Stimulated activated CD8-positive, alpha-beta memory T cell treated with anti-CD3 and anti-CD28 coated beads, Interleukin-7, amount 100 ng/mL, for 4 hours (primary cell): ENCODE data around the gene TFDP1.
"Not testable (repeated sequence)": the region's sequence is repeated elsewhere in the genome, so short reads cannot be mapped to it uniquely, and the experiment has no call there.

ENCODE experiments used
- DNase-seq, 2 donors: peaks; one replicate each; pipeline ENCODE4 v3.0.0-alpha.2; 2020; ENCODE audit warnings: low read depth in 2 of 2

The TFDP1 gene

DNA sequence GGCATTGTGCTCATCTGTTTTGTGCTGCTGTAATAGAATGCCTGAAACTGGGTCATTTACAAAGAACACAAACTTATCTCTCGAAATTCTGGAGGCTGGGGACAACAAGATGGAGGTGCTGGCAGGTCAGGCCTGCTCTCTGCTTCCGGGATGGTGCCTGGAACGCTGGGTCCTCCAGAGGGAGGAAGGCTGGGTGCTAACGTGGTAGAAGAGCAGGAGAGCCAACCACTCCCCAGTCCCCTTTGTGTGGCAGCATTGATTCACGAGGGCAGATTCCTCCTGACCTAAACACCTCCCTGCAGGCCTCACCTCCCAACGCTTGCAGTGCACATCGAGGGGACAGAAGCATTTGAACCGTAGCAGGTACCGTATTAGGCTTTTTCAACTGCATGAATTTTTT, 34.1 kb upstream of the TFDP1 start:
- DNase-seq: no peak

GRCh38 chr13:113551081-113552000, 33.2 kb upstream of the TFDP1 start:
- DNase-seq: no peak

- DNase-seq: no peak
Observed at GRCh38 chr13:113552079-113552478, 32.5 kb upstream of the TFDP1 start.

GRCh38 chr13:113552786-113553434, 31.6 kb upstream of the TFDP1 start:
- no peak for DNase-seq

- no peak for DNase-seq
Observed at GRCh38 chr13:113553511-113554332, 30.8 kb upstream of the TFDP1 start.

GRCh38 chr13:113554333-113554700, 30.2 kb upstream of the TFDP1 start:
- no peak for DNase-seq

DNA sequence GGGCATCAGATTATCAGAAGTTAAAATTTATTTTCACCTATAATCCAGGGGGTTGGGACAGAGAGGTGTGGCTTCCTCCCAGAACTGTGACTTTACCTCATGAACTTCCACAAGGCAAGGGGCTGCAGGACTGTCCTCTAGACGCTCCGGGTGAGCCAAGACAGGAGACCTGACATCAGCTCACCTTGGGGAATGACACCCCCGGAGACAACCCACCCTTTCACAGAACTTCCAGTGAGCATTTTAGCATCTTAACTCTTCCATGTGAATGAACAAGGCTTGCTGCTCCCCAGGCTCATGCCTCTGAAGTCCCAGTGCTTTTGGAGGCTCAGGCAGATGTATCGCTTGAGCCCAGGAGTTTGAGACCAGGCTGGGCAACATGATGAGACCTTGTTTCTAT, 29.4 kb upstream of the TFDP1 start:
- DNase-seq: no peak

- DNase-seq: no peak
Observed at GRCh38 chr13:113557013-113557412, 27.5 kb upstream of the TFDP1 start.

DNA sequence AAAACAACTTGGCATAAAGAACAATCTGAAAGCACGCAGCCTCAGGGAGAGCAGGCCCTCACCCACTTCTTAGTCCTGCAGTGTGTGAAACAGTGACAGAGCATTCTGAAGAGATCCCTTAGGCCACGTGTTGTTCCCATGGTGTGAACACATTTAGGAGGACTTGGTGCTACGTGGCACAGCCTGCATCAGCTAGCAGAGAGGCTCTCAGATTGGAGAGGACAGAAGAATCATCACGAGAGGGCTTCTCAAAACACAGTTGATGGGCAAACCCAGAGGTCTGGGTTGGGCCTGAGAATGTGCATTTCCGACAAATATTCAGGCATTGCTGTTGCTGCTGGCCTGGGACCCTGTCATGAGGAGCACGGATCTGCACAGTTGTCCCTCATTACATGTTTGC, 26.1 kb upstream of the TFDP1 start:
- DNase-seq: no peak

DNA sequence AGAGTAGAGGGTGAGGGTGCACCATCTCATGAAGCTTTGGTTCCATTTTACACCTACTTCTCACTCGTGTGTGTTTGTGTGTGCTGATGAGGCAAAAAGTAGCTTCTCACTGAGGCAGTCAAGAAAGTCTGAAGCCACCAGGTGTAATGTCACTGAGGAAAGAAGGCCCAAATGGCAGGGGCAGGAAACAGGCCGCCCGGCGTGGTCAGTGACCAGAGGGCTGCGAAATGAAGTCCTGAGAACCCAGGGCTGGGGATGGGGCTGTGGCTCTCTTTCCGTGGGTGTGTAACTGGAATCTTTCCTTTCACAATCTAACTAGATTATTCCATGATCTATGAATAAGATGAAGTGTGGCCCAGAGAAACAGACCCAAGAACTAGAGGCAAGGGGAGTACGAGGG, 25.5 kb upstream of the TFDP1 start:
- no peak for DNase-seq

DNA sequence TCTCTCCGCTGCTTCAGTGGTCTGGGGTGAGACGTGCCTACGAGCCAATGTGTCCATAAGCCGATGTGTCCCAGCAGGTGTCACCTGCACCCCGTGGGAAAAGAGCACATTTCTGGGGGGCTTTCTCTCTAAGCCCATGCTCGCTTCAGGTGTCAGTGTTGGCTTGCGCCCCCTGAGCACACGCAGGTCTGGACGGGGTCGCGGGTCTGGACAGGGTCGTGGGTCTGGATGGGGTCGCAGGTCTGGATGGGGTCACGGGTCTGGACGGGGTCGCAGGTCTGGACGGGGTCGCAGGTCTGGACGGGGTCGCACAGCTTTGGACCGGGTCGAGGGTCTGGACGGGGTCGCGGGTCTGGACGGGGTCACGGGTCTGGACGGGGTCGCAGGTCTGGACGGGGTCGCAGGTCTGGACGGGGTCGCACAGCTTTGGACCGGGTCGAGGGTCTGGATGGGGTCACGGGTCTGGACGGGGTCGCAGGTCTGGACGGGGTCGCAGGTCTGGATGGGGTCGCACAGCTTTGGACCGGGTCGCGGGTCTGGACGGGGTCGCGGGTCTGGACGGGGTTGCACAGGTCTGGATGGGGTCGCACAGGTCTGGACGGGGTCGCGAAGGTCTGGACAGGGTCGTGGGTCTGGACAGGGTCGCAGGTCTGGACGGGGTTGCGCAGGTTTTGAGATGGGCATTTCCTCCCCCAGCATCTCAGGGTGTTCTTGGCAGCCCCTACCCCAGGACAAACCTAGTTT, 24.5 kb upstream of the TFDP1 start:
- no peak for DNase-seq

DNA sequence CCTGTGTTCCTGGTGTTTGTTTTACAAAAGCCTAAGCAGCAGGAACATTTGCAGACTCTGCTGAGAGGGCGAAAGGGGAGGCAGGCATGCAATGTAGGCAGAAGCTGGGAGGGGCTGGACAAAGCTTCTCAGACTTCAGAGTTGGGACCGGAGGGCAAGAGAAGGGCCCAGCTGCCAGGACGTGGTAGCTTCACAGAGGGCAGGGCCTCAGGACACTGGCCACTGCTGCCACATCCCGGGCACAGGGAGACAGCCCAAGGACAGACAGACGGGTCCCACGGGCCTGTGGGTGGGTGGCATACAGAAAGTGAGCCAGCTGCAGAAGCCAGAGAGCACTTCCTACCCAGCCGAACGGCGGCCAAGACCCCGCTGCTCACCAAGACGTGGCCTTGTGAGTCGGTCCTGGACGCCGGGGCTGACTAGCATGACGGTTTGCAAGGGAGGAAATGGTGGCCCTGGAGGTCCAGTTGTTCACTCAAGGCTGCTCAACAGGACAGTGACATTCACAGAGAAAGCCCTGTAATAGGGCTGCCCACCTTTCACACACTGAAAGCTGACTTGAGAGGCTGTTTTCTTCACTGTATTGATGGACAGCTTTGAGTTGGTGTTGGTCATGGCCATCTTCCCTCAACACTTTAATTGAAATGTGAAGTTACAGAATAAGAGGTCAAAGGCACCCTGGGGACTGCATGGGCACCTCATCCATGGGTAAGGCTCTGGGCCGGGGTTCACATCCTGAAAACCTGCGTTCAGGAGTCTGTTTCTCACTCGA, 23.7 kb upstream of the TFDP1 start:
- DNase-seq: no peak

- no peak for DNase-seq
Observed at GRCh38 chr13:113561417-113562084, 23.0 kb upstream of the TFDP1 start.

GRCh38 chr13:113562085-113562749, 22.3 kb upstream of the TFDP1 start:
- peak; percentile 21 to 26 for DNase-seq

GRCh38 chr13:113562844-113563243, 21.7 kb upstream of the TFDP1 start:
- no peak for DNase-seq

- not testable (repeated sequence) for DNase-seq
Observed at GRCh38 chr13:113563511-113563910, 21.0 kb upstream of the TFDP1 start.

DNA sequence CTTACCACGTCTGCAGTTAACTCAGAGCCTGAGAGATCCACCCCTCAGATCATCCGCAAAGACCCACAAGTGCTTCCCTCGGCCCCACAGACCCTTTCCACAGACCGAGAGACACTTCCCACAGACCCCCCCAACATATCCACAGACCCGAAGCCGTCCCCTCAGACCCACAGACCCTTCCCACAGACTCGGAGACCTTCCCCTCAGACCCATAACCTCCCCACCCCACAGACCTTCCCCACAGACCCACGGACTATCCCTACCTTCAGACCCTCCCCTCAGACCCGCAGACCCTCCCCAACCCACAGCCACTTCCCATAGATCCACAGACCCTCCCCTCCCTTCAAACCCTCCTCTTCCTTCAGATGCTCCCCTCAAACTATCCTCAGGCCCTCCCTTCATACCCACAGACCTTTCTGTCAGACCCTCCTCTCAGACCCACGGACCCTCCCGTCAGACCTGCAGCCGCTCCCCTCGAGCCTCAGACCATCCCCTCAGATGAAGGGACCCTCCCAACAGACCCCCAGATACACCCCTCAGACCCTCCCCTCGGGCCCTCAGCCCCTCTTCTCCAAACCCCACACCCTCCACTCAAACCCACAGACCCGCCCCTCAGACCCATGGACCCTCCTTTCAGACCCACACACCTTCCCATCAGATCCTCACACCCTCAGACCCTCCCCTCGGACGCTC, 20.1 kb upstream of the TFDP1 start:
- no peak for DNase-seq

DNA sequence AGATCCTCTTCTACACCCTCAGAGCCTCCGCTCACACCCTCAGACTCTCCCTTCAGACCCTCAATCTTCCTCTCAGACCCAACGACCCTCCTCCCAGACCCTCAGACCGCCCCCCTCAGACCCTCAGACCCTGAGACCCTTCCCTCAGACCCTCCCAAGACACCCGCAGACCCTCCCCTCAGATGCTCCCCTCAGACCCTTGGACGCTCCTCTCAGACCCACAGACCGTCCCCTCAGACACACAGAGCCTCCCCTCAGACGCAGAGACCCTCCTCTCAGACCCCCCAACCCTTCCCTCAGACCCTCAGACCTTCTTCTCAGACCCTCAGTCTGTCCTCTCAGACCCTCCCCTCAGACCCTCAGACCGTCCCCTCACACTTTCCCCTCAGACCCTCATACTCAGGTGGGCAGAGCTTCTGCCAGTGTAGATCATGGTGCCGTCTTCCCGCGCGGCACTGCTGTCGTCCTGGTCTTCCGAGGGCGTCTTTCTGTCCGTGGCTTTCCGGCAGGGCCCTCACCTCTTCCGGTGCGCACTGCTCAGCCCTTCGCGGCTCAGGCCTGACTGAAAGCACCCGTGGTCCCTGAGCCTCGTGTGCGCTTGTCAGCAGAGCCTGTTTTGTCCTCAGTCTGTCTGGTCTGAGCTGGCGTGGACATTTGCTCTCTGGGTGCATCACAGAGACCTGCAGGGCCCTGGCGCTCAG, 18.9 kb upstream of the TFDP1 start:
- DNase-seq: no peak

DNA sequence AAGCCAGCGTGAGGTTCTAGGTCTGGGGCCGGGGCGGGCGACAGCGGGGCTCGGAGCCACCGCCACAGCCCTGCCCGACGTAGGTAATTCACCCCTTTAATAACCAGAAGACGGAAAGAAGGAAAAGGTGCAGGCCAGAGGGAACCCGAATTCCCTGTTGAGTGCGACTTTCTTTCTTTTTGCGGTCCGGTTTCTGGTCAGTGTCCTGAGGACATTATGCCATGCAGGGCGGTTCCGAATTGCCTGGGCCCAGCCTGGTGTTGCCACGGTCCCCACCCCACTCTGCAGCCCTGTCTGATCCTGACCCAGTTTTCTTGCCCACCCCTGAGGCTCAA, 18.4 kb upstream of the TFDP1 start:
- DNase-seq: no peak
